ENCODE measurements around the gene KCNG2.
"Not testable (repeated sequence)": the region's sequence is repeated elsewhere in the genome, so short reads cannot be mapped to it uniquely, and the experiment has no call there.

GRCh38 chr18:79878246-79878645 lies 80.5 kb downstream of the KCNG2 start:
- not testable (repeated sequence) for TF ChIP-seq CTCF, POLR2A (IDR thresholded peaks at IDR 0.05)

Measured in body of pancreas (tissue), 4 donors.